WTC11 (cell line): ENCODE measurements around the gene PLLP. TPM values are rescaled to one million over a fixed set of nuclear protein-coding genes. Genes with fewer than 3 reads are reported as not detected.

Experiments used
- AR ChIP-seq: fragments of 250-450 bp; sonication (Bioruptor Pico); IDR thresholded peaks from 2 replicates; pipeline ENCODE4 v1.9.0; 2021; ENCODE audit warnings: mild to moderate bottlenecking
- ATF1 ChIP-seq: sonication (generic); formaldehyde crosslinking; IDR thresholded peaks from 2 replicates; pipeline ENCODE4 v1.8.1; 2023; ENCODE audit warnings: mild to moderate bottlenecking, moderate library complexity, missing genetic modification reagents
- CBFB ChIP-seq: sonication (generic); formaldehyde crosslinking; IDR thresholded peaks from 2 replicates; pipeline ENCODE4 v1.8.1; 2022; ENCODE audit warnings: mild to moderate bottlenecking, low read depth, missing genetic modification reagents
- CREM ChIP-seq: sonication (generic); formaldehyde crosslinking; IDR thresholded peaks from 2 replicates; pipeline ENCODE4 v1.8.1; 2022; ENCODE audit warnings: mild to moderate bottlenecking, missing genetic modification reagents, moderate library complexity
- ELF4 ChIP-seq: sonication (generic); formaldehyde crosslinking; IDR thresholded peaks from 2 replicates; pipeline ENCODE4 v1.8.1; 2022; ENCODE audit warnings: low read depth, mild to moderate bottlenecking, moderate library complexity, missing genetic modification reagents
- ESRRA ChIP-seq: sonication (generic); formaldehyde crosslinking; IDR thresholded peaks from 2 replicates; pipeline ENCODE4 v1.8.1; 2022; ENCODE audit warnings: mild to moderate bottlenecking, missing genetic modification reagents, borderline replicate concordance
- FOXP1 ChIP-seq: sonication (generic); formaldehyde crosslinking; IDR thresholded peaks from 2 replicates; pipeline ENCODE4 v1.8.0; 2022; ENCODE audit warnings: missing genetic modification reagents, mild to moderate bottlenecking, moderate library complexity, borderline replicate concordance
- IRF2 ChIP-seq: sonication (generic); formaldehyde crosslinking; IDR thresholded peaks from 2 replicates; pipeline ENCODE4 v1.8.0; 2022; ENCODE audit warnings: low read depth, missing genetic modification reagents, borderline replicate concordance
- JUN ChIP-seq: sonication (generic); formaldehyde crosslinking; IDR thresholded peaks from 2 replicates; pipeline ENCODE4 v1.8.0; 2023; ENCODE audit warnings: mild to moderate bottlenecking, missing genetic modification reagents
- KAT7 ChIP-seq: sonication (generic); formaldehyde crosslinking; IDR thresholded peaks from 2 replicates; pipeline ENCODE4 v1.8.1; 2023; ENCODE audit warnings: missing genetic modification reagents, mild to moderate bottlenecking, borderline replicate concordance
- MYBL2 ChIP-seq: sonication (generic); formaldehyde crosslinking; IDR thresholded peaks from 2 replicates; pipeline ENCODE4 v1.8.1; 2023; ENCODE audit warnings: mild to moderate bottlenecking, moderate library complexity, missing genetic modification reagents
- NFYB ChIP-seq: sonication (generic); formaldehyde crosslinking; conservative IDR thresholded peaks from 2 replicates; pipeline ENCODE4 v1.8.0; 2022; ENCODE audit warnings: low read depth, missing genetic modification reagents
- PRDM15 ChIP-seq: sonication (generic); formaldehyde crosslinking; IDR thresholded peaks from 2 replicates; pipeline ENCODE4 v1.8.0; 2022; ENCODE audit warnings: missing genetic modification reagents
- PREB ChIP-seq: sonication (generic); formaldehyde crosslinking; IDR thresholded peaks from 2 replicates; pipeline ENCODE4 v1.8.1; 2022; ENCODE audit warnings: mild to moderate bottlenecking, missing genetic modification reagents, moderate library complexity, borderline replicate concordance
- PRRX2 ChIP-seq: fragments of 250-450 bp; sonication (Bioruptor Pico); IDR thresholded peaks from 2 replicates; pipeline ENCODE4 v1.8.0; 2021; ENCODE audit warnings: mild to moderate bottlenecking
- RELA ChIP-seq: sonication (generic); formaldehyde crosslinking; IDR thresholded peaks from 2 replicates; pipeline ENCODE4 v1.8.1; 2022; ENCODE audit warnings: missing genetic modification reagents, mild to moderate bottlenecking, borderline replicate concordance
- RORB ChIP-seq: fragments of 250-450 bp; sonication (Bioruptor Pico); IDR thresholded peaks from 2 replicates; pipeline ENCODE4 v1.9.0; 2021; ENCODE audit warnings: mild to moderate bottlenecking
- SMAD4 ChIP-seq: sonication (generic); formaldehyde crosslinking; IDR thresholded peaks from 2 replicates; pipeline ENCODE4 v1.8.0; 2022; ENCODE audit warnings: mild to moderate bottlenecking, missing genetic modification reagents
- TCF7 ChIP-seq: sonication (generic); formaldehyde crosslinking; IDR thresholded peaks from 2 replicates; pipeline ENCODE4 v1.8.0; 2022; ENCODE audit warnings: mild to moderate bottlenecking, low read depth, missing genetic modification reagents, moderate library complexity
- TP53 ChIP-seq: sonication (generic); formaldehyde crosslinking; IDR thresholded peaks from 2 replicates; pipeline ENCODE4 v1.8.1; 2023; ENCODE audit warnings: mild to moderate bottlenecking, missing genetic modification reagents
- ZNF263 ChIP-seq: sonication (generic); formaldehyde crosslinking; IDR thresholded peaks from 2 replicates; pipeline ENCODE4 v1.8.1; 2022; ENCODE audit warnings: low read depth, mild to moderate bottlenecking, moderate library complexity, missing genetic modification reagents
- ZNF425 ChIP-seq: fragments of 250-450 bp; sonication (Bioruptor Pico); conservative IDR thresholded peaks from 2 replicates; pipeline ENCODE4 v1.9.0; 2021; ENCODE audit warnings: mild to moderate bottlenecking
- total RNA-seq: library from RNA; stranded (reverse); gene quantifications from 3 replicates; pipeline ENCODE4 v1.2.3, GENCODE V29; 2021
- TF ChIP-seq, protein P1 (sequence below): sonication (generic); formaldehyde crosslinking; IDR thresholded peaks from 2 replicates; pipeline ENCODE4 v1.8.0; 2022; ENCODE audit warnings: mild to moderate bottlenecking, missing genetic modification reagents
- TF ChIP-seq, protein P2 (sequence below): sonication (generic); formaldehyde crosslinking; IDR thresholded peaks from 2 replicates; pipeline ENCODE4 v1.8.1; 2023; ENCODE audit warnings: mild to moderate bottlenecking, moderate library complexity, missing genetic modification reagents
- TF ChIP-seq, protein P3 (sequence below): sonication (generic); formaldehyde crosslinking; IDR thresholded peaks from 2 replicates; pipeline ENCODE4 v1.8.0; 2022; ENCODE audit warnings: mild to moderate bottlenecking, missing genetic modification reagents

PLLP gene
- total RNA-seq, 1 experiment from 2014 or later = 2.8 TPM

GRCh38 chr16:57299719-57300386 is 15.4 kb upstream of the PLLP start (continued):
- TF ChIP-seq AR (CRISPR knock-in tag) (peak; percentile 82), TP53 (CRISPR knock-in tag) (no peak), SMAD4 (CRISPR knock-in tag) (no peak), ATF1 (CRISPR knock-in tag) (no peak), ESRRA (CRISPR knock-in tag) (no peak), RELA (CRISPR knock-in tag) (no peak), ZNF425 (no peak), PRDM15 (CRISPR knock-in tag) (no peak), CBFB (CRISPR knock-in tag) (no peak), JUN (no peak), ELF4 (no peak), NFYB (CRISPR knock-in tag) (no peak), ZNF263 (CRISPR knock-in tag) (no peak), TCF7 (CRISPR knock-in tag) (no peak), IRF2 (CRISPR knock-in tag) (no peak), PREB (CRISPR knock-in tag) (no peak), RORB (CRISPR knock-in tag) (no peak; the same call in 1 of the 2 replicates), FOXP1 (CRISPR knock-in tag) (no peak), KAT7 (CRISPR knock-in tag) (no peak), CREM (CRISPR knock-in tag) (no peak; the same call in 1 of the 2 replicates), PRRX2 (peak; percentile 92), MYBL2 (0 out of 2 replicates have a peak, but pooled peaks have one; percentile 51)
- TF ChIP-seq, protein P1, sequence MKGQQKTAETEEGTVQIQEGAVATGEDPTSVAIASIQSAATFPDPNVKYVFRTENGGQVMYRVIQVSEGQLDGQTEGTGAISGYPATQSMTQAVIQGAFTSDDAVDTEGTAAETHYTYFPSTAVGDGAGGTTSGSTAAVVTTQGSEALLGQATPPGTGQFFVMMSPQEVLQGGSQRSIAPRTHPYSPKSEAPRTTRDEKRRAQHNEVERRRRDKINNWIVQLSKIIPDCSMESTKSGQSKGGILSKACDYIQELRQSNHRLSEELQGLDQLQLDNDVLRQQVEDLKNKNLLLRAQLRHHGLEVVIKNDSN (CRISPR knock-in tag) = 0 out of 2 replicates have a peak, but pooled peaks have one; percentile 31
- TF ChIP-seq, protein P2, sequence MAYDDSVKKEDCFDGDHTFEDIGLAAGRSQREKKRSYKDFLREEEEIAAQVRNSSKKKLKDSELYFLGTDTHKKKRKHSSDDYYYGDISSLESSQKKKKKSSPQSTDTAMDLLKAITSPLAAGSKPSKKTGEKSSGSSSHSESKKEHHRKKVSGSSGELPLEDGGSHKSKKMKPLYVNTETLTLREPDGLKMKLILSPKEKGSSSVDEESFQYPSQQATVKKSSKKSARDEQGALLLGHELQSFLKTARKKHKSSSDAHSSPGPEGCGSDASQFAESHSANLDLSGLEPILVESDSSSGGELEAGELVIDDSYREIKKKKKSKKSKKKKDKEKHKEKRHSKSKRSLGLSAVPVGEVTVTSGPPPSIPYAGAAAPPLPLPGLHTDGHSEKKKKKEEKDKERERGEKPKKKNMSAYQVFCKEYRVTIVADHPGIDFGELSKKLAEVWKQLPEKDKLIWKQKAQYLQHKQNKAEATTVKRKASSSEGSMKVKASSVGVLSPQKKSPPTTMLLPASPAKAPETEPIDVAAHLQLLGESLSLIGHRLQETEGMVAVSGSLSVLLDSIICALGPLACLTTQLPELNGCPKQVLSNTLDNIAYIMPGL = peak; percentile 95
- TF ChIP-seq, protein P3, sequence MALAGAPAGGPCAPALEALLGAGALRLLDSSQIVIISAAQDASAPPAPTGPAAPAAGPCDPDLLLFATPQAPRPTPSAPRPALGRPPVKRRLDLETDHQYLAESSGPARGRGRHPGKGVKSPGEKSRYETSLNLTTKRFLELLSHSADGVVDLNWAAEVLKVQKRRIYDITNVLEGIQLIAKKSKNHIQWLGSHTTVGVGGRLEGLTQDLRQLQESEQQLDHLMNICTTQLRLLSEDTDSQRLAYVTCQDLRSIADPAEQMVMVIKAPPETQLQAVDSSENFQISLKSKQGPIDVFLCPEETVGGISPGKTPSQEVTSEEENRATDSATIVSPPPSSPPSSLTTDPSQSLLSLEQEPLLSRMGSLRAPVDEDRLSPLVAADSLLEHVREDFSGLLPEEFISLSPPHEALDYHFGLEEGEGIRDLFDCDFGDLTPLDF = no peak
- TF ChIP-seq, all 79 proteins: peak for 16
